H1 (cell line): ENCODE results near the gene MAS1L. TPM values are rescaled to one million over a fixed set of nuclear protein-coding genes. Genes with fewer than 3 reads are reported as not detected.

Experiments used
- CTCF ChIA-PET: fragments of 300-600 bp; sonication (Branson Sonifier 250); formaldehyde crosslinking; loops from one replicate; lab custom pipeline; 2021; ENCODE audit not compliant: partially characterized antibody; lab: Charles Lee
- POLR2A ChIA-PET: fragments of 300-600 bp; sonication (Branson Sonifier 250); formaldehyde crosslinking; loops from one replicate; lab custom pipeline; 2021; ENCODE audit warnings: inconsistent platforms; ENCODE audit not compliant: partially characterized antibody; lab: Charles Lee
- DNase-seq, 2 experiments: peaks; one replicate each; pipeline versions ENCODE4 v3.0.0 to v3.0.0-alpha.2; 2010 to 2022; ENCODE audit warnings: low spot score in 2 of 2, low read depth in 1 of 2, mixed read lengths in 1 of 2
- FAIRE-seq: peaks from 2 replicates; lab custom pipeline; 2011; peaks lifted over from hg19 to GRCh38; lab: Jason Lieb, UNC
- H2AFZ ChIP-seq: 2 replicates; pipeline ENCODE4 v1.8.1; 2012; ENCODE audit warnings: low read length, inconsistent platforms
- H2AK5ac ChIP-seq: 2 replicates; pipeline ENCODE4 v1.6.1; 2013; ENCODE audit warnings: low read depth, low read length
- H2BK120ac ChIP-seq: replicated peaks from 2 replicates; pipeline ENCODE3; 2013; ENCODE audit warnings: low read depth, low read length, inconsistent platforms
- H2BK12ac ChIP-seq: 2 replicates; pipeline ENCODE4 v1.6.1; 2013; ENCODE audit warnings: low read depth, low read length
- H2BK15ac ChIP-seq: 2 replicates; pipeline ENCODE4 v1.6.1; 2013; ENCODE audit warnings: low read length
- H2BK20ac ChIP-seq: 2 replicates; pipeline ENCODE4 v1.6.1; 2013; ENCODE audit warnings: low read length
- H2BK5ac ChIP-seq: 2 replicates; pipeline ENCODE4 v1.6.1; 2013; ENCODE audit warnings: low read depth, low read length
- H3K14ac ChIP-seq: 2 replicates; pipeline ENCODE4 v1.6.1; 2013; ENCODE audit warnings: inconsistent platforms; ENCODE audit not compliant: insufficient read length
- H3K18ac ChIP-seq: 2 replicates; pipeline ENCODE4 v1.6.1; 2013; ENCODE audit warnings: low read length; ENCODE audit errors: extremely low read depth
- H3K23ac ChIP-seq: 2 replicates; pipeline ENCODE4 v1.6.1; 2013; ENCODE audit warnings: inconsistent platforms; ENCODE audit not compliant: insufficient read length
- H3K23me2 ChIP-seq: 2 replicates; pipeline ENCODE4 v1.6.1; 2013; ENCODE audit warnings: low read depth, low read length
- H3K27ac ChIP-seq: 2 replicates; pipeline ENCODE4 v1.6.1; 2011; ENCODE audit warnings: low read depth, low read length, inconsistent platforms
- H3K27me3 ChIP-seq, 4 experiments: replicated peaks in 1 of 4; 1 replicate in 1 of 4; 2 replicates in 3 of 4; pipeline versions ENCODE4 v1.6.1 to v1.8.1; 2011 to 2013; ENCODE audit warnings: low read length in 3 of 4, mild to moderate bottlenecking in 3 of 4, inconsistent platforms in 2 of 4, mixed read lengths in 2 of 4, moderate library complexity in 1 of 4; ENCODE audit not compliant: control insufficient read depth in 3 of 4, insufficient read depth in 3 of 4; ENCODE audit errors: extremely low read depth in 1 of 4
- H3K36me3 ChIP-seq, 4 experiments: 2 replicates each; pipeline versions ENCODE4 v1.6.1 to v1.8.1; 2011 to 2013; ENCODE audit warnings: mild to moderate bottlenecking in 4 of 4, low read length in 3 of 4, moderate library complexity in 2 of 4, control low read depth in 1 of 4, inconsistent platforms in 1 of 4; ENCODE audit not compliant: insufficient read depth in 4 of 4, control insufficient read depth in 2 of 4
- H3K4ac ChIP-seq: replicated peaks from 2 replicates; pipeline ENCODE3; 2013; ENCODE audit warnings: low read length, low read depth, mixed read lengths, inconsistent platforms; ENCODE audit not compliant: insufficient read length
- H3K4me1 ChIP-seq, 4 experiments: replicated peaks in 1 of 4; 1 replicate in 1 of 4; 2 replicates in 3 of 4; pipeline versions ENCODE4 v1.6.1 to v1.8.1; 2011 to 2013; ENCODE audit warnings: low read length in 3 of 4, inconsistent platforms in 2 of 4, mixed read lengths in 1 of 4; ENCODE audit not compliant: insufficient read depth in 4 of 4, control insufficient read depth in 3 of 4
- H3K4me2 ChIP-seq, 2 experiments: 2 replicates each; pipeline versions ENCODE4 v1.6.1 to v1.8.1; 2011 to 2013; ENCODE audit warnings: low read depth in 2 of 2, low read length in 2 of 2, control low read depth in 1 of 2, inconsistent platforms in 1 of 2, mild to moderate bottlenecking in 1 of 2; ENCODE audit not compliant: insufficient read depth in 1 of 2
- H3K4me3 ChIP-seq, 4 experiments: fragments of 200-600, 300-600 bp in 1 of 4; sonication (generic), shearing (Covaris generic), sonication (Bioruptor Twin) in 1 of 4; 2 replicates each; pipeline versions ENCODE4 v1.5.1 to v1.8.1; 2011 to 2016; ENCODE audit warnings: low read length in 4 of 4, low read depth in 3 of 4, control low read depth in 2 of 4, inconsistent platforms in 2 of 4, mild to moderate bottlenecking in 2 of 4, mixed read lengths in 1 of 4, moderate library complexity in 1 of 4; ENCODE audit not compliant: insufficient read depth in 2 of 4; ENCODE audit errors: extremely low read depth in 1 of 4
- H3K56ac ChIP-seq: replicated peaks from 2 replicates; pipeline ENCODE3; 2013; ENCODE audit warnings: low read depth, mild to moderate bottlenecking, mixed read lengths, low read length, inconsistent platforms; ENCODE audit not compliant: insufficient read length
- H3K79me1 ChIP-seq: 2 replicates; pipeline ENCODE4 v1.6.1; 2013; ENCODE audit warnings: low read depth, low read length, control low read depth
- H3K79me2 ChIP-seq, 2 experiments: 2 replicates each; pipeline versions ENCODE4 v1.6.1 to v1.8.1; 2012 to 2013; ENCODE audit warnings: low read length in 2 of 2, mild to moderate bottlenecking in 2 of 2, inconsistent platforms in 1 of 2; ENCODE audit not compliant: insufficient read depth in 2 of 2, control insufficient read depth in 1 of 2
- H3K9ac ChIP-seq, 4 experiments: replicated peaks in 1 of 4; 1 replicate in 1 of 4; 2 replicates in 3 of 4; pipeline versions ENCODE4 v1.6.1 to v1.8.1; 2011 to 2013; ENCODE audit warnings: low read depth in 3 of 4, low read length in 3 of 4, control low read depth in 2 of 4, mild to moderate bottlenecking in 2 of 4, moderate library complexity in 2 of 4, inconsistent platforms in 1 of 4; ENCODE audit errors: extremely low read depth in 1 of 4
- H3K9me3 ChIP-seq, 2 experiments: 2 replicates each; pipeline versions ENCODE4 v1.6.1 to v1.8.1; 2012 to 2013; ENCODE audit warnings: mild to moderate bottlenecking in 2 of 2, moderate library complexity in 2 of 2, control low read depth in 1 of 2, inconsistent platforms in 1 of 2, low read depth in 1 of 2, low read length in 1 of 2, mixed read lengths in 1 of 2; ENCODE audit not compliant: insufficient read depth in 2 of 2
- H4K20me1 ChIP-seq, 2 experiments: replicated peaks in 1 of 2; 2 replicates each; pipeline versions ENCODE3 to v1.8.1; 2011 to 2013; ENCODE audit warnings: inconsistent platforms in 2 of 2, low read length in 2 of 2, mild to moderate bottlenecking in 1 of 2; ENCODE audit not compliant: insufficient read depth in 2 of 2, control insufficient read depth in 1 of 2
- H4K5ac ChIP-seq: 2 replicates; pipeline ENCODE4 v1.6.1; 2013; ENCODE audit warnings: low read length, low read depth, mixed read lengths, inconsistent platforms; ENCODE audit not compliant: insufficient read length
- H4K8ac ChIP-seq: 2 replicates; pipeline ENCODE4 v1.8.0; 2013; ENCODE audit warnings: mild to moderate bottlenecking, moderate library complexity, low read length, inconsistent platforms; ENCODE audit not compliant: insufficient read depth; ENCODE audit errors: extremely low read depth
- H4K91ac ChIP-seq: replicated peaks from 2 replicates; pipeline ENCODE3; 2013; ENCODE audit warnings: low read length, mixed read lengths, inconsistent platforms; ENCODE audit not compliant: insufficient read length
- CBX5 ChIP-seq: fragments of 300-800, 300-1000 bp; sonication (generic); IDR thresholded peaks from 2 replicates; pipeline ENCODE4 v1.7.1; 2016; ENCODE audit warnings: antibody characterized with exemption, low read length, low read depth
- CBX8 ChIP-seq: fragments of 300-800, 300-1000 bp; sonication (generic); IDR thresholded peaks from 2 replicates; pipeline ENCODE4 v1.7.1; 2016; ENCODE audit warnings: low read depth, low read length, borderline replicate concordance
- SP2 ChIP-seq: IDR thresholded peaks from 2 replicates; pipeline ENCODE4 v1.6.1; 2012; ENCODE audit warnings: mild to moderate bottlenecking, low read length, inconsistent platforms
- USF2 ChIP-seq: IDR thresholded peaks from 2 replicates; pipeline ENCODE4 v1.6.1; 2011; ENCODE audit warnings: low read length, improper control_type of control experiment
- WGBS, 2 experiments: shearing (Covaris generic) in 1 of 2; methylation state at CpG; one replicate each; pipeline versions ENCODE4 v1.1.6 to v1.1.7; 2013 to 2015; ENCODE audit warnings: low lambda C conversion rate in 2 of 2, mixed read lengths in 2 of 2, inconsistent platforms in 1 of 2, low coverage in 1 of 2, missing lambda C conversion rate in 1 of 2; ENCODE audit not compliant: insufficient replicate concordance in 2 of 2, insufficient coverage in 1 of 2, insufficient read length in 1 of 2; ENCODE audit errors: extremely low coverage in 1 of 2, missing lambda C conversion rate in 1 of 2; 5-methylcytosine and 5-hydroxymethylcytosine counted together
- polyA plus RNA-seq, 7 experiments: library from polyadenylated mRNA; depleted of rRNA in 3 of 7; stranded (reverse) in 5 of 7; unstranded in 2 of 7; fragments of >200 nt in 5 of 7; fragments of 200-250 nt in 2 of 7; gene quantifications; 1 replicate in 5 of 7; 2 replicates in 1 of 7; 4 replicates in 1 of 7; pipeline versions ENCODE4 v1.2.1 to v1.2.3, GENCODE V29; 2011 to 2013; ENCODE audit warnings: missing spikeins in 2 of 7, mixed read lengths in 2 of 7
- total RNA-seq: library from RNA; stranded (reverse); fragmentation: NEBNext Ultra II Directional; extraction: Animal tissue kit (Norgen Biotek cat#: 25700); gene quantifications from 2 replicates; pipeline ENCODE4 v1.2.1, GENCODE V29; 2021

Gene MAS1L
- total and polyA plus RNA-seq, 2 of the 8 experiments (the other 6 are each of a cell fraction or from before 2014, with no cell fraction given): not detected

DNA sequence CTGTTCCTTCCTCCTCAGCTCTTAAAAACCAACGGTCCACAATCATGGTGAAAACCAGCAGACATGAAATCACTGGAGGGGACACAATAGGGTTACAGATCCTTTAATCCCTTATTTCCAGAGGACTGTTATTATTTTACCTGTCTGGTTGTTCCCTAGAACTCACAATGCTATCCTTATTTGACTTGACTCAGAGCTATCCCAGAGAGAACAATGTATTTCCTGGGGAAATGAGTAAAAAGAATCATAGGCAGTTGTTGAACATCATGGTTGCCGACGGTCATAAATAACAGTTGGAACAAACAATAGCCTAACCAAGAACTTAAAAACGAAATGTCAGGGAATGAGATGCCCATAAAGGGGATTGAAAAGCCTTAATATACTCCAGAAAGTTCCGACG lies 21.5 kb downstream of the MAS1L start:
- FAIRE-seq (no peak), DNase-seq (no peak)
- no peaks in the 10 kb centered on the region for H4K20me1 ChIP-seq
- no peak overlapping the region for H3K56ac ChIP-seq
- no peak overlapping the region for H3K4ac ChIP-seq
- H4K5ac ChIP-seq: no peak overlapping the region
- no peak overlapping the region for H3K4me2 ChIP-seq
- H2BK5ac ChIP-seq: no peak overlapping the region
- H3K4me3 ChIP-seq: no peak overlapping the region
- H3K27me3 ChIP-seq: no peaks in the 10 kb centered on the region
- ChIA-PET CTCF (interaction anchor here (1.1 to 2.1 kb wide), 2 partner anchors 12 to 123 kb away, joined by 3 to 5 read pairs; no protein-coding TSS in a partner anchor), POLR2A (no interaction called here)
- H2BK15ac ChIP-seq: no peak overlapping the region
- no peak overlapping the region for H4K8ac ChIP-seq
- 65% methylated on average over 6 of the region's 6 CpGs; no CpG with 5 or more reads in 1 of the 2 experiments for WGBS, 2 experiments
- H3K23ac ChIP-seq: no peak overlapping the region
- no peaks in the 10 kb centered on the region; a peak in 1 of 7 replicates for H3K4me1 ChIP-seq
- no peak overlapping the region for H3K27ac ChIP-seq
- H3K9ac ChIP-seq: no peak overlapping the region
- no peak overlapping the region for H2BK20ac ChIP-seq
- H3K18ac ChIP-seq: no peak overlapping the region
- H3K9me3 ChIP-seq: no peaks in the 10 kb centered on the region
- no peak overlapping the region for H2BK12ac ChIP-seq
- TF ChIP-seq SP2: no peak
- TF ChIP-seq CBX8: no peak
- no peak for TF ChIP-seq CBX5
- TF ChIP-seq USF2: no peak
- no peak overlapping the region for H2BK120ac ChIP-seq
- H2AFZ ChIP-seq: no peak overlapping the region
- no peak overlapping the region for H3K14ac ChIP-seq
- H4K91ac ChIP-seq: no peak overlapping the region
- H3K79me2 ChIP-seq: no peaks in the 10 kb centered on the region
- H3K36me3 ChIP-seq: no peaks in the 10 kb centered on the region
- no peaks in the 10 kb centered on the region for H3K23me2 ChIP-seq
- no peak overlapping the region for H2AK5ac ChIP-seq
- no peaks in the 10 kb centered on the region for H3K79me1 ChIP-seq
